SU-DHL-6 (cell line): ENCODE measurements around the gene STAG3.
"Not testable (repeated sequence)": the region's sequence is repeated elsewhere in the genome, so short reads cannot be mapped to it uniquely, and the experiment has no call there.

Experiments used
- H2AFZ ChIP-seq: fragments of 200-600 bp; sonication (generic); 2 replicates; pipeline ENCODE4 v1.6.1; 2014; ENCODE audit warnings: low read depth, mild to moderate bottlenecking, moderate library complexity, mixed read lengths, antibody characterized with exemption, low read length; ENCODE audit not compliant: severe bottlenecking
- H3F3A ChIP-seq: fragments of 200-600 bp; shearing (Covaris generic); 2 replicates; pipeline ENCODE4 v1.6.0; 2016; ENCODE audit warnings: antibody characterized with exemption, mild to moderate bottlenecking; ENCODE audit not compliant: insufficient read depth
- H3K27ac ChIP-seq: fragments of 200-600 bp; sonication (generic); 2 replicates; pipeline ENCODE4 v1.5.1; 2016; ENCODE audit warnings: low read depth, mild to moderate bottlenecking, low read length, moderate library complexity, mixed read lengths
- H3K27me3 ChIP-seq: fragments of 200-600 bp; sonication (generic), shearing (Covaris generic); 2 replicates; pipeline ENCODE4 v1.6.0; 2014; ENCODE audit warnings: mild to moderate bottlenecking, low read length
- H3K36me3 ChIP-seq: fragments of 200-600 bp; sonication (generic); 2 replicates; pipeline ENCODE4 v1.6.1; 2014; ENCODE audit warnings: mild to moderate bottlenecking, low read length, mixed read lengths
- H3K4me2 ChIP-seq: fragments of 300-600, 200-600 bp; shearing (Covaris generic), sonication (generic); 2 replicates; pipeline ENCODE4 v1.6.0; 2014; ENCODE audit warnings: low read length, low read depth, mild to moderate bottlenecking; ENCODE audit not compliant: poor library complexity, severe bottlenecking
- H3K4me3 ChIP-seq: fragments of 200-600 bp; sonication (generic); 2 replicates; pipeline ENCODE4 v1.5.1; 2014; ENCODE audit warnings: antibody characterized with exemption, low read length, mild to moderate bottlenecking, mixed read lengths; ENCODE audit not compliant: insufficient read depth, poor library complexity, severe bottlenecking
- H3K79me2 ChIP-seq: fragments of 200-600 bp; sonication (generic); 2 replicates; pipeline ENCODE4 v1.6.1; 2014; ENCODE audit warnings: mild to moderate bottlenecking, low read length, moderate library complexity; ENCODE audit not compliant: insufficient read depth
- H3K9ac ChIP-seq: fragments of 200-600 bp; sonication (generic); 2 replicates; pipeline ENCODE4 v1.7.0; 2014; ENCODE audit warnings: mild to moderate bottlenecking, low read length
- H3K9me2 ChIP-seq: fragments of 200-600 bp; sonication (generic); replicated peaks from 2 replicates; pipeline ENCODE4 v1.6.1; 2014; ENCODE audit warnings: low read length; ENCODE audit not compliant: insufficient read depth
- H3K9me3 ChIP-seq: fragments of 200-600 bp; sonication (generic); 2 replicates; pipeline ENCODE4 v1.6.1; 2014; ENCODE audit warnings: low read length, mixed read lengths; ENCODE audit not compliant: insufficient read depth
- H4K20me1 ChIP-seq: fragments of 200-600 bp; sonication (generic); 2 replicates; pipeline ENCODE4 v1.6.1; 2014; ENCODE audit warnings: low read depth, mild to moderate bottlenecking, antibody characterized with exemption, low read length, moderate library complexity, mixed read lengths
- CTCF ChIP-seq: fragments of 200-600 bp; sonication (generic); IDR thresholded peaks from one replicate; pipeline ENCODE4 v1.5.1; 2017; ENCODE audit warnings: antibody characterized with exemption, mild to moderate bottlenecking, low read length, moderate library complexity; ENCODE audit not compliant: insufficient read depth, poor library complexity, severe bottlenecking
- EZH2phosphoT487 ChIP-seq: fragments of 200-600 bp; sonication (generic), shearing (Covaris generic); conservative IDR thresholded peaks from 2 replicates; pipeline ENCODE4 v1.6.1; 2018; ENCODE audit warnings: mild to moderate bottlenecking, antibody characterized with exemption, low read length, moderate library complexity, mixed read lengths

The STAG3 gene

GRCh38 chr7:100257017-100257416 is 79.3 kb downstream of the STAG3 start:
- H3K79me2 ChIP-seq = 0 out of 2 replicates have a peak, but pooled peaks cover 3% of the 10 kb centered on the region
- H3K4me2 ChIP-seq = no peak overlapping the region
- H3K4me3 ChIP-seq = no peak overlapping the region

GRCh38 chr7:100259984-100260383 is 82.3 kb downstream of the STAG3 start:
- not testable (repeated sequence) for H3F3A ChIP-seq, H3K9me2 ChIP-seq, H3K9ac ChIP-seq, H3K9me3 ChIP-seq, H3K27ac ChIP-seq, H3K79me2 ChIP-seq, H3K27me3 ChIP-seq, H2AFZ ChIP-seq, H3K36me3 ChIP-seq, H3K4me2 ChIP-seq, H4K20me1 ChIP-seq, H3K4me3 ChIP-seq

More at GRCh38 chr7:100257017-100257416, 79.3 kb downstream of the STAG3 start:
- H3K36me3 ChIP-seq = no peaks in the 10 kb centered on the region
- no peak overlapping the region for H3K9ac ChIP-seq
- TF ChIP-seq CTCF = no peak
- TF ChIP-seq EZH2phosphoT487 = no peak
- H3F3A ChIP-seq = no peaks in the 10 kb centered on the region
- no peaks in the 10 kb centered on the region for H3K9me3 ChIP-seq
- no peaks in the 10 kb centered on the region for H3K27me3 ChIP-seq
- no peaks in the 10 kb centered on the region for H4K20me1 ChIP-seq
- no peak overlapping the region for H2AFZ ChIP-seq
- H3K27ac ChIP-seq = no peak overlapping the region
- H3K9me2 ChIP-seq = no peaks in the 10 kb centered on the region

- H3K9ac ChIP-seq, H3K79me2 ChIP-seq, H4K20me1 ChIP-seq, H3K4me3 ChIP-seq, H3K27me3 ChIP-seq, H3K4me2 ChIP-seq, H3K9me2 ChIP-seq, H3K27ac ChIP-seq, H3K36me3 ChIP-seq, H3K9me3 ChIP-seq, H3F3A ChIP-seq, H2AFZ ChIP-seq: not testable (repeated sequence)
Observed at GRCh38 chr7:100262896-100263295, 85.2 kb downstream of the STAG3 start.
